AG04449 (cell line): Measurements from ENCODE around the gene CPHXL.

Experiments
- CTCF ChIA-PET: fragments of 350-600 bp; formaldehyde crosslinking; extraction: SDS; loops from one replicate; lab custom pipeline; 2021; ENCODE audit warnings: antibody characterized with exemption; lab: Yijun Ruan, JAX
- POLR2A ChIA-PET: fragments of 400-600, 350-600 bp; formaldehyde crosslinking; extraction: SDS; loops from one replicate; lab custom pipeline; 2020; ENCODE audit warnings: antibody characterized with exemption, inconsistent platforms; lab: Yijun Ruan, JAX
- DNase-seq: peaks from one replicate; pipeline ENCODE4 v3.0.0-alpha.2; 2010; ENCODE audit warnings: low read depth, low spot score
- H3K4me3 ChIP-seq: 2 replicates; pipeline ENCODE4 v1.5.1; 2011; ENCODE audit warnings: low read depth, mild to moderate bottlenecking, control low read depth, low read length
- CTCF ChIP-seq: IDR thresholded peaks from one replicate; pipeline ENCODE4 v1.5.1; 2011; ENCODE audit warnings: mild to moderate bottlenecking, moderate library complexity, low read length, control low read depth, inconsistent platforms; ENCODE audit not compliant: insufficient read depth; ENCODE audit errors: missing control alignments

The CPHXL gene

GRCh38 chr16:75718452-75718851 lies 7.8 kb downstream of the CPHXL start:
- no peak overlapping the region for H3K4me3 ChIP-seq
- POLR2A ChIA-PET, result no interaction called here
- no peak for TF ChIP-seq CTCF
- CTCF ChIA-PET, result no interaction called here
- DNase-seq, result no peak

- no peak overlapping the region for H3K4me3 ChIP-seq
- POLR2A ChIA-PET, result no interaction called here
- TF ChIP-seq CTCF, result no peak
- CTCF ChIA-PET, result no interaction called here
- DNase-seq, result no peak
Measured at GRCh38 chr16:75714661-75715060, 11.6 kb downstream of the CPHXL start.

GRCh38 chr16:75710344-75710743 lies 15.9 kb downstream of the CPHXL start:
- TF ChIP-seq CTCF, result no peak
- DNase-seq, result no peak
- H3K4me3 ChIP-seq, result no peak overlapping the region
- POLR2A ChIA-PET, result no interaction called here
- CTCF ChIA-PET, result no interaction called here

- POLR2A ChIA-PET, result no interaction called here
- no peak for DNase-seq
- CTCF ChIA-PET, result no interaction called here
- H3K4me3 ChIP-seq, result no peak overlapping the region
- TF ChIP-seq CTCF, result no peak
Measured at GRCh38 chr16:75703306-75703705, 23.0 kb downstream of the CPHXL start.

GRCh38 chr16:75702242-75702641 lies 24.0 kb downstream of the CPHXL start:
- POLR2A ChIA-PET, result no interaction called here
- CTCF ChIA-PET, result no interaction called here
- no peak overlapping the region for H3K4me3 ChIP-seq
- no peak for TF ChIP-seq CTCF
- no peak for DNase-seq

GRCh38 chr16:75701361-75701760 lies 24.9 kb downstream of the CPHXL start, which contains the start of gene DUXB:
Gene DUXB (minus strand): TSS chr16:75701461. CDS start chr16:75701418, 43 bp downstream.
- ChIA-PET POLR2A (no interaction called here), CTCF (no interaction called here)
- no peak for TF ChIP-seq CTCF
- no peak for DNase-seq
- H3K4me3 ChIP-seq, result no peak within 1 kb of the TSS
